Fibroblast of mammary gland (primary cell): ENCODE data around the gene TAPBPL.

ENCODE experiments used
- DNase-seq: peaks from one replicate; pipeline ENCODE4 v3.0.0-alpha.2; 2010; ENCODE audit warnings: low read depth
- H3K4me3 ChIP-seq: 2 replicates; pipeline ENCODE4 v1.5.1; 2011; ENCODE audit warnings: low read depth, mild to moderate bottlenecking, low read length, moderate library complexity; ENCODE audit not compliant: control insufficient read depth
- CTCF ChIP-seq: conservative IDR thresholded peaks from 2 replicates; pipeline ENCODE4 v1.5.1; 2011; ENCODE audit warnings: low read depth, low read length, inconsistent platforms; ENCODE audit not compliant: control insufficient read depth, insufficient read depth

TAPBPL gene

GRCh38 chr12:6458281-6459003 lies 6.6 kb downstream of the TAPBPL start:
- no peak for DNase-seq
- no peak for TF ChIP-seq CTCF
- H3K4me3 ChIP-seq, result no peak overlapping the region

- no peak for DNase-seq
- TF ChIP-seq CTCF, result no peak
- no peak overlapping the region for H3K4me3 ChIP-seq
Observed at GRCh38 chr12:6459004-6459337, 7.1 kb downstream of the TAPBPL start.

- no peak for DNase-seq
- no peak overlapping the region for H3K4me3 ChIP-seq
- TF ChIP-seq CTCF, result no peak
Observed at GRCh38 chr12:6460751-6461371, 9.0 kb downstream of the TAPBPL start.

- TF ChIP-seq CTCF, result no peak
- no peak for DNase-seq
- H3K4me3 ChIP-seq, result no peak overlapping the region
Observed at GRCh38 chr12:6461401-6462233, 9.8 kb downstream of the TAPBPL start.

- no peak for TF ChIP-seq CTCF
- H3K4me3 ChIP-seq, result no peak overlapping the region
- DNase-seq, result no peak
Observed at GRCh38 chr12:6462234-6462995, 10.6 kb downstream of the TAPBPL start.

- no peak overlapping the region for H3K4me3 ChIP-seq
- TF ChIP-seq CTCF, result no peak
- no peak for DNase-seq
Observed at GRCh38 chr12:6463216-6463615, 11.4 kb downstream of the TAPBPL start.
